NCI-H187 treated with DMSO at 0.1 percent for 48 hours (cell line): Measurements from ENCODE around the gene CALML6.

Experiments
- DNase-seq: peaks from one replicate; lab custom pipeline; 2025; lab: John Stamatoyannopoulos, UW

CALML6 gene

DNA sequence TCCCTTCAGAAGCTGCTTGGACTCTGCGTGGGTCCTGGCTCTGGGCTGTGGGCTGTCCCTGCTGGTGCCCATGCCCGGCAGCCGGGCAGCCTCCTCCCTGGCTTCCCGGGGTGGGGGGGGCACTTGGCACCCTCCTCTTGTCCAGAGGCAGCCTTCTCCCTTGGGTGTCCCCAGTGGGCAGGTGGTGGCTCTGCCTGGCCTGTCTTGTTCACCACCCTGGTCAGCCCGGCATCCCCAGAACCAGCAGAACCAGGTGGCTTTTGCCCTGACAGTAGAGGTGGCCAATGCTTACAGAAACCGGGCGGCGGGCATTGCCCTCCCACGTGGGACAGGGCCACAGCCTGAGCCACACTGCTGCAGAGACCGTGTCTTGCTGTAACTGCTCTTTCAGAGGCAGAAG, 50.5 kb downstream of the CALML6 start:
- no peak for DNase-seq

DNA sequence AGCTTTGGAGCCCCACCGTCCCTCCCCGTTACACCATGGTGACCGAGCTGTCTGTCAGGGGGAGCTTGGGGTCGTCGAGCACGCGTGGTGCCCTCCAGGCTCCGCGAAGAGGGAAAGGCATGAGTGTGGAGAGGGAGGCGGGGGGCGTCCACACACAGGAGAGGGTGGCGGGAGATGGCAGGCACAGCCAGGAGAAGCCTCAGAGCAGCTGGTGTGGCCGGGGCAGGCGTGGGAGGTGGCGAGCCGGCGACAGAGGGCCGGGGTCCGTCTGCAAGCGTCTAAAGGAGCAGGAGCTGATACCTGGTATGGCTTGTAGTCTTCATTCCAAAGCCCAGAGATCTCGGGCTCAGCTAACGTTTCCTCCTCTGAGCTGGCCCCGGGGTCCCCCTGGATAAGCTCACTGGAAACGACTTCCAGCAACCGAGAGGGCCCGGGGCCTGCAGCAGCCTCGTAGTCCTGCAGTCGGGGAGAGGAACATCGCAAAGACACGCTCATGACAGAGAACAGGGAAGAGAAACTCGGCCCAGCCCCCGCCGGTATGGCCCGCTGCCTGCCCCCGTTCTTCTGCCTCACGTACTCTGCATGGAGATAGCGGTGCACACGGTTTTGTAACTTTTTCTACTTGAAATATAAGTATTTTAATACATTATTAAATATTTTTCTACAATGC, 51.1 kb downstream of the CALML6 start:
- DNase-seq, result no peak
